Activated naive CD4-positive, alpha-beta T cell treated with anti-CD3 and anti-CD28 coated beads, Interleukin-2, amount 10 ng/mL, durations not matched to agents 7 days and 5 days (primary cell): ENCODE results near the gene ZNF423.

Experiments
- CTCF ChIA-PET: fragments of 350-600 bp; sonication (Branson Sonifier 250); formaldehyde crosslinking; loops from one replicate; lab custom pipeline; 2021; ENCODE audit warnings: antibody characterized with exemption; lab: Charles Lee
- DNase-seq: peaks from one replicate; pipeline ENCODE4 v3.0.0-alpha.2; 2020
- H3K27ac Mint-ChIP-seq: one replicate; pipeline ENCODE4 v1.8.0; 2021; ENCODE audit warnings: mild to moderate bottlenecking, moderate library complexity, mixed read lengths
- H3K27me3 Mint-ChIP-seq: one replicate; pipeline ENCODE4 v1.8.0; 2021; ENCODE audit warnings: mild to moderate bottlenecking, mixed read lengths
- H3K36me3 Mint-ChIP-seq: one replicate; pipeline ENCODE4 v1.8.0; 2021; ENCODE audit warnings: mixed read lengths
- H3K4me1 Mint-ChIP-seq: one replicate; pipeline ENCODE4 v1.8.0; 2021; ENCODE audit warnings: mixed read lengths
- H3K4me3 Mint-ChIP-seq: one replicate; pipeline ENCODE4 v1.8.0; 2021; ENCODE audit warnings: mild to moderate bottlenecking, moderate library complexity, mixed read lengths
- H3K9me3 Mint-ChIP-seq: one replicate; pipeline ENCODE4 v1.8.0; 2021; ENCODE audit warnings: mixed read lengths

Gene ZNF423

DNA sequence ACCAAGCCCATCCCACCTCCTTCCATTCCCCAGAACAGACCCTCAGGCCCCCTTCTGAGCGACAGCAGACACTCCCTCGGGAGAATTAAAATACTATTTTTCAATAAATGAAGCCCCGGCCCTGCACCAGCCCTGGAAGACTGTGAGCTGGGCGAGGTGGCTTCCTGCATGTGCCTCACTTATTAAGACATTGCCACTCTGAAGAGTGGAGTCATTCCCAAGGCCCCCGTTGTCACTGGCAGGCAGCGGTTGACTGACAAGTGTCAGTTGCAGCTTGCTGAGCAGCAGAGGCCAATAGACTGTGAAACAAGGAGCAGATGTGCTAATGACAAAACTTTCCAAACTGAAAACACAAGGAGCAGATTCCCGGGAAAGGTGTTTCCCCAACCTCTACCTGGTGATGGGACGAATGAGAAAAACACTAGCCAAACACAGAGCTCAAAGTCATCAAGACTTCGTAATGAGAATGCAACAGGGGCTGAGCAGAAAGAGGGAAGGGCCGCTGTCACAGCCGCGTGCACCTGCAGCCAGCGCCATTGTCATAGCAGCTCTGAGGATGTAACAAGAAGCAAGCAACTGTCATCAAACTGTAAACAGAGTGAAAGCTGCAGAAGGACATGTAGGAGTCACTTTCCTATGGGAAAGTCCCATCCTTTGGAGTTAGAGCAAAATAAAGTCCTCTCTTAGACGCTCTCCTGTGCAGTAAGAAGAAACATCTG lies 250.2 kb downstream of the ZNF423 start:
- no peak for DNase-seq
- Mint-ChIP-seq H3K36me3 (no peaks in the 10 kb centered on the region), H3K4me3 (no peak overlapping the region), H3K4me1 (no peaks in the 10 kb centered on the region), H3K27me3 (peaks cover 25% of the 10 kb centered on the region), H3K27ac (no peak overlapping the region), H3K9me3 (no peaks in the 10 kb centered on the region)
- CTCF ChIA-PET: interaction anchor here (1.0 kb wide), 1 partner anchor 198 kb away, joined by 3 read pairs; no protein-coding TSS in a partner anchor

DNA sequence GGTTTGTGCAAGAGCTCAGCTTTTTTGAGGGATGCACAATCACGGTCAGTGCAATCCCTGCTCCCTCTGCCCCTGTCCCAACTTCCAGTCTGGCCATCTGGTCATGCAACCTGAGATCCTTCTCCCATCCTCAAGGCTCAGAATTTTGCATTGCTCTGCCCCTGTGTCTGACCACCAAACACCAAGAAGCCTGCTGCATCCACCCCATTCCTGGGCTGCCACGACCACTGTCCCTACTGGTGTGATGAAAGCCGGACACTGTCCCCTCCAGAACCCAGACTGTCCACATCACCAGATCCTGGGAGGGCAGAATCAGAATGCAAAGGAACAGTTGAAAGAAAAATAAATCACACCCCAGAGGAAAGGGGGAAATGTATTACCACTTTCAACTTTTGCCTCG lies 251.3 kb downstream of the ZNF423 start:
- H3K4me3 Mint-ChIP-seq: no peak overlapping the region
- no peaks in the 10 kb centered on the region for H3K4me1 Mint-ChIP-seq
- H3K27me3 Mint-ChIP-seq: peaks cover 24% of the 10 kb centered on the region
- no peak overlapping the region for H3K27ac Mint-ChIP-seq
- no peaks in the 10 kb centered on the region for H3K36me3 Mint-ChIP-seq
- CTCF ChIA-PET: interaction anchor here (1.0 kb wide), 1 partner anchor 196 kb away, joined by 3 read pairs; no protein-coding TSS in a partner anchor
- no peaks in the 10 kb centered on the region for H3K9me3 Mint-ChIP-seq
- no peak for DNase-seq

DNA sequence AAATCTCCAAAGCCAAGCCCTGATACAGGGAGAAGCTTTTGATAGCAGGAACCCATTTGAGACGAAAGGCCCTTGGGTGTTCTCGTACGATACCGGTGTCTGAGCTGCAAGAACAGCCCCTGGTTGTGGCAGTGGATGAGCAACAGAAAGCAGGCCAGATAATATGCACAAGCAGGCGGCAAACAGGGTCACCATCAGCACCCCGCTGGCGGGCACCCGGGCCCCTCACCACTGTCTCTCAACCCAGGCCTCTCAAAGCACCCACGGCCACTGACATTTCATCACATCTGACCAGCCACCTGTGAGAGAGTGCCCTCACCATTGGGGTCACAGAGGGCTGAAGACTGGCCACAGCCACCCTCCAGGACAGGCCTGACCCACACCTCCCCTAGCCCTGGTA lies 252.0 kb downstream of the ZNF423 start:
- H3K27me3 Mint-ChIP-seq: peaks cover 18% of the 10 kb centered on the region
- no peaks in the 10 kb centered on the region for H3K36me3 Mint-ChIP-seq
- H3K4me1 Mint-ChIP-seq: no peaks in the 10 kb centered on the region
- CTCF ChIA-PET: no interaction called here
- H3K4me3 Mint-ChIP-seq: no peak overlapping the region
- no peaks in the 10 kb centered on the region for H3K9me3 Mint-ChIP-seq
- DNase-seq: no peak
- no peak overlapping the region for H3K27ac Mint-ChIP-seq

DNA sequence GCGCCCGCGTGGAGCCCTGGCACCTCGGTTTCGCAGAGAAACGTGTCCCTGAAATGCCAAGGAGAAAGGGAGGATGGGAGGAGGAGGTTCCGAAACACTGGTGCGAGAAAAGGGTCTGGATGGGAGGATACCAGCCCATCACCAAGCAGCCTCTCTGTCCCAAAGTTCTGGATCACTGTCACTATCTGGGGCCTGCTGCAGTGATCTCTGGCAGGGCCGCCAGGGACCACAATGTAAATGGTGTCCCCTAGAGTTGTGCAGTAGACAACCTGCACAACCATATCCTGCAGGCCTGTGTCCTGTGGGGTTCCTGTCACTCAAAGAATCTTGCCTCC lies 253.0 kb downstream of the ZNF423 start:
- no peaks in the 10 kb centered on the region for H3K4me1 Mint-ChIP-seq
- no peaks in the 10 kb centered on the region for H3K36me3 Mint-ChIP-seq
- peaks cover 14% of the 10 kb centered on the region for H3K27me3 Mint-ChIP-seq
- no peak overlapping the region for H3K27ac Mint-ChIP-seq
- CTCF ChIA-PET: no interaction called here
- H3K9me3 Mint-ChIP-seq: no peaks in the 10 kb centered on the region
- DNase-seq: no peak
- H3K4me3 Mint-ChIP-seq: no peak overlapping the region

DNA sequence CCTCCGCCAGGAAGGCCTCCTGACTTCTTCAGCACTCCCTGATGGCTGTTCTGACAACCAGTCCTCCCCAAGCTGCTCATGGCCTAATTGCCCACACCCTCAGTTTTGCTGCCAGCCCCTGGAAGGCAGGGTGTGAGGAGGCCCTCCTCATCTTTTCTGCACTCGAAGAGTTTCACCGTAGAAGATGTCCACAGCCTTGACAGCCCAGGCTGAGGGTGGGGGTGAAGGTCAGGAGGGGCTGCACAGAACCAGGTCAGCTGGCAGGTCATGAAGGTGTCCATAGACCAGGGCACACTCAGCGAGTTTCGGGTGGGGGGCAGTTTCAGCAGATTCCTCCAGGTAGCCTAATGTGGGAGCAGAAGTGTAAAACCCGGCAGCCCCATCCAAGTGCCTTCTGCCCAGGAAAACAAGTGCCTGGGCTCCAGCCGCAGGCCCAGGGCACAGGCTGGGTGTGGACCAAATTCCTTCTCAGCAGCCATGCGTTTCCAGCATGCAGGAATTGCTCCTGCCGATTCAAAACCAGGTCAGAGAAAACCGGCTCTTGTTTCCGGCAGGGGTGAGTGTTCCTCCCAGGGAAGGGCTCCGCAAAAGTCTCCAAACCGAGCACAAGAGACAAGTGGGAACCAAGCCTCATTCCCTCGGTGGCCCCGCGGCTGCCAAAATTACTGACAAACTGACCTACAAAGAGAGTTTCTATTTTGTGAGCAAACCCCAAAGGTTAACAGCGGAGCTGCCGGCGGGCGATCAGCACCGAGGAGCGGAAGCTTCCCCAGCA lies 253.5 kb downstream of the ZNF423 start:
- Mint-ChIP-seq H3K27me3 (peaks cover 14% of the 10 kb centered on the region), H3K36me3 (no peaks in the 10 kb centered on the region), H3K9me3 (no peaks in the 10 kb centered on the region), H3K27ac (no peak overlapping the region), H3K4me1 (no peaks in the 10 kb centered on the region), H3K4me3 (no peak overlapping the region)
- CTCF ChIA-PET: no interaction called here
- no peak for DNase-seq

DNA sequence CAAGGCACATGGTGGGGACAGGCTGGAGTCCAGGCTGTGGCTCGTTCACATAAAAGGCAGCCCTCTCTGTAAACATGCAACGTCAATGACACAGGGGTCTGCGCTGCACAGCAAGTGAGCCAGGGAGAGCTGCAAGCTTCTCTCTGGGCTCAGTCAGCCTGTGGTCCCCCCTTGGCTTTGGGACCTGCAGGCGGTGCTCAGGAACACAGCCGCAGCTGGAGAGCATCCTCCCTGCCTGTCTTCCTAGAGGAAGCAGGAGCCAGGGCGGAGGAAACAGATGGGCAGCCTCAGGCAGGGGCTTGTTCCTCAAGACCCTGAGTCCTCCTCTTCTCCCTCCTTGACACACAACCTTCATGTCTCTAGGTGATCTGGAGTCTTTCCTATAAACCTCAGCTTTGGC lies 254.3 kb downstream of the ZNF423 start:
- Mint-ChIP-seq H3K4me3 (no peak overlapping the region), H3K9me3 (no peaks in the 10 kb centered on the region), H3K27me3 (peaks cover 11% of the 10 kb centered on the region), H3K27ac (no peak overlapping the region), H3K36me3 (no peaks in the 10 kb centered on the region), H3K4me1 (no peaks in the 10 kb centered on the region)
- no peak for DNase-seq
- CTCF ChIA-PET: no interaction called here

DNA sequence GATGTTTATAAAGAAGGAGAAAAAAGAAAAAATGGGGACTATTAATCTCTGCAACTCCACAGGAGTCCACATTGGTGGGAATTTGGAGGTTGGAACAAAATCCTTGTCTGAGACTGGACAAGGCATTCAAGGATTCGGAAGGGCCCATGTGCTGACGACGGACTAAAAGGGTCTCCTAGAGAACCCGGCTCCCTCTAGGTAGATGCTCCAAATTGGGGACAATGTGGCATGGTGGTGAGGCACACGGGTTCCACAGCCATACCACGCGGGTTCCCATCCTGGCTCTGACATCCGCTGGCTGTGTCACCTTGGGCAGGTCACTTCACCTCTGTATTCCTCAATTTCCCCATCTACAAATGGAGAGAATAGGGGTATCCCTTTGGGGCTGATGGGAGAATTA lies 254.9 kb downstream of the ZNF423 start:
- no peak overlapping the region for H3K27ac Mint-ChIP-seq

DNA sequence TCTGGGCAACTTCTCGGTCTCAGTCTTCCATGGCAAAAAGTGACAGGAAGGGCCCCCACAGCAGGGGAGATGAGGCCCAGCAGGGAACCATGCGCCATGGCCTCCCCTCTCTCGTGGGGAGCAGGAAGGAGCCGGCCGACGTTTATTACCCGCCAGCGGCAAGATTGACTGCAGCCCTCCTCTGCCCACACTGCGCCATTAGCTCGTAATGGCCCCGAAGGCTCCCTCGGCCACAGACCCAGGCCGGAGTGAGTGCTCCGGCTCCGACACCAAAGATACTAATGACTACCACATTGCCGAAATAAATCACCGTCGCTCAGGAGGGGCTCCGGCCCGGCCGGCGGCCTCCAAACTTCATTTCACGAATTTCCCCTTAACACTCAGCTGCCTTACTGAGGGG lies 255.4 kb downstream of the ZNF423 start:
- H3K9me3 Mint-ChIP-seq: no peaks in the 10 kb centered on the region
- CTCF ChIA-PET: no interaction called here
- no peak overlapping the region for H3K4me3 Mint-ChIP-seq
- no peak for DNase-seq
- no peaks in the 10 kb centered on the region for H3K36me3 Mint-ChIP-seq
- H3K27ac Mint-ChIP-seq: no peak overlapping the region
- H3K4me1 Mint-ChIP-seq: peaks cover 7% of the 10 kb centered on the region
- H3K27me3 Mint-ChIP-seq: peaks cover 8% of the 10 kb centered on the region

More for the DNA sequence above, 254.9 kb downstream of the ZNF423 start:
- H3K4me1 Mint-ChIP-seq: peaks cover 5% of the 10 kb centered on the region
- DNase-seq: no peak
- CTCF ChIA-PET: no interaction called here
- no peaks in the 10 kb centered on the region for H3K9me3 Mint-ChIP-seq
- no peaks in the 10 kb centered on the region for H3K36me3 Mint-ChIP-seq
- no peak overlapping the region for H3K4me3 Mint-ChIP-seq
- H3K27me3 Mint-ChIP-seq: peaks cover 8% of the 10 kb centered on the region

DNA sequence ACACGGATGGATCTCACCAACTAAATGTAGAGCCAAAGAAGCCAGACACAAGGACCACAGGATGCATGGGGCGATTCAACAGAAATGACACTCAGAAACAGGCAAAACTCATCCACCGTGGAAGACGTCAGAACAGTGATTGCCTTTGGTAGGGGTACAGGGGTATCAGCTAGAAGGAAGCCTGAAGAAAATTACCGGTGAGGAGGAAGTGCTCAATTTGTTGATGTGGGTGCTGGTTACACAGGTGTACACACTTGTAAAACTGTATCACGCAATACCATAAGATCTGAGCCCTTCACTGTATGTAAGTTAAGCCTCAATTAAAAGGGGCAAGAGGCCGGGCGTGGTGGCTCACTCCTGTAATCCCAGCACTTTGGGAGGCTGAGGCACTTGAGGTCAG lies 256.2 kb downstream of the ZNF423 start:
- H3K27ac Mint-ChIP-seq: no peak overlapping the region
- no peak for DNase-seq
- H3K9me3 Mint-ChIP-seq: no peaks in the 10 kb centered on the region
- H3K4me1 Mint-ChIP-seq: peaks cover 11% of the 10 kb centered on the region
- no peaks in the 10 kb centered on the region for H3K36me3 Mint-ChIP-seq
- no peak overlapping the region for H3K4me3 Mint-ChIP-seq
- CTCF ChIA-PET: no interaction called here
- H3K27me3 Mint-ChIP-seq: peaks cover 12% of the 10 kb centered on the region

DNA sequence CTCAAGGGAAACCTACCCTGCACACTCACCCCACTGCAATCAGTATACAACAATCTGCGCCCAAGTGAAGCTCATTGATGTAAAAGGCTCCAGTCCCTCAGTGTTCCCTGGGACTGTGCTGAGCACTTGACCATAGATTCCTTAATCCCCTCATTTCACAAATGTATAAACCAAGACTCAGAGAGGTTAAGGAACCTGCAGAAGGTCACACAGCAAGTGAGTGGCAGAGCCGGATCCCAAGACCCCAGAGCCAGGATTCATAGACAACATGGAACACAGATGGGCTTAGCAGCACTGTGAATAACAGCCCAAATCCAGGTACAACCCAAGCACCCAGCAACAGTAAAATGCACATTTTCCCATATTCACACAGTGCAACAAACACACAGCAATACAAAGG lies 256.6 kb downstream of the ZNF423 start:
- Mint-ChIP-seq H3K9me3 (no peaks in the 10 kb centered on the region), H3K4me3 (no peak overlapping the region), H3K27ac (no peak overlapping the region), H3K27me3 (peaks cover 9% of the 10 kb centered on the region), H3K4me1 (peaks cover 11% of the 10 kb centered on the region), H3K36me3 (no peaks in the 10 kb centered on the region)
- DNase-seq: no peak
- CTCF ChIA-PET: no interaction called here

DNA sequence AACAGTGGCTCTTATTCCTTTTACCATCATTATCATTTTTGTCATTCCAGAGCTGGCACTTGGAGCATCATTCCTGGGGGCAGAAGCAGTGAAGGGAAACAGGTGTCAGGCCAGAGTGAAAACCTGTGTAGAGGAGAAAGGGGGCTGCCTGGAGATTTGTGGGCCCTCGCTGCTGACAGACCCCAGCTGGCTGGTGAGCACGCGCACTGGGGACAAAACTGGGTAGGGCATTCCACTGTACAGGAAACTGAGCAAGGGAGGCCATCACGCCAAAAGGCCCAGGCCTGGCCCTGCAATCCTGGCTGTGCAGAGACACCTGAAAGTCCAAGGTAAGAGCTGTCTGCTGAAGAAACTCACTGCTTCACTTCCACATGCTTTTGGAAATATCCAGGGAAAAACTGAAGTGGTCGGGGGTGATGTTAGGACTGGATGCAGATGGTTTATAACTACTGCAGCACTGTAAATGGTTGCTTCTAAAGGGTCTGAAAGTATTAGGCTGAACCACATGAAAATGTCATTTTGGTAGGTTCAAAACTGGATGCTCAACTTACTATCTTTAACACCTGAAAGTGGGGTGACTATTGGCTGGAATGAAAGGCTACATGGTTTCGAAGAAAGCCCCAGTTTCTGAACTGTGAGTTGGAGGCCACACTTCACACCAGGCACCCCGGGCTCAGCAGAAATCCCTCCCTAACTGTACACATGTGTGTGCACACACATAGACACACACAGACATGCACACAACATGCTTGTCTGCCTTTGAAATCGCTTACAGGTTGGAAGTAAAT lies 257.3 kb downstream of the ZNF423 start:
- no peak for DNase-seq
- CTCF ChIA-PET: interaction anchor here (1.4 kb wide), 1 partner anchor 193 kb away, joined by 3 read pairs; no protein-coding TSS in a partner anchor

DNA sequence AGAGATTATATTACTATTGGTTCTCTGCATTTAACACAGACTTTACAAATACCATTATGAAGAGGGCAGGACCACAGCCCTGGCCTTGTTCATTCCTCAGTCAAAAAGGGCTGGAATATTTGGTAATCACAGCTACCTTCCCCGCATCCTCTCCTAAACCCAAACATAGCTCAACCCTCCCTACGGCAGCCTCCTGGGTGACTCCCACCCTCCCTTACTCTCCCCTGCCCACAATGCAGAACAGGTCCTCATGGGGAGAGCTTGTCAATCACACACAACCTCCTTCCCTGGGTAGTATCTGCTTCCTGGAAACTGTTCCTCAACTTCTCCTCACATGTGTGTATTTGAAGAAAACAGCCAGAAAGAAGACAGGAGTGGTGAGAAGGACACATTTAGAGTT lies 258.1 kb downstream of the ZNF423 start:
- Mint-ChIP-seq H3K36me3 (no peaks in the 10 kb centered on the region), H3K27me3 (peaks cover 21% of the 10 kb centered on the region), H3K4me3 (no peak overlapping the region), H3K27ac (no peak overlapping the region), H3K9me3 (no peaks in the 10 kb centered on the region), H3K4me1 (peaks cover 11% of the 10 kb centered on the region)
- no peak for DNase-seq
- CTCF ChIA-PET: interaction anchor here (1.4 kb wide), 1 partner anchor 192 kb away, joined by 3 read pairs; no protein-coding TSS in a partner anchor

More for the DNA sequence above, 257.3 kb downstream of the ZNF423 start:
- no peaks in the 10 kb centered on the region for H3K36me3 Mint-ChIP-seq
- peaks cover 13% of the 10 kb centered on the region for H3K27me3 Mint-ChIP-seq
- no peak overlapping the region for H3K4me3 Mint-ChIP-seq
- H3K9me3 Mint-ChIP-seq: no peaks in the 10 kb centered on the region
- H3K4me1 Mint-ChIP-seq: peaks cover 11% of the 10 kb centered on the region
- H3K27ac Mint-ChIP-seq: no peak overlapping the region

DNA sequence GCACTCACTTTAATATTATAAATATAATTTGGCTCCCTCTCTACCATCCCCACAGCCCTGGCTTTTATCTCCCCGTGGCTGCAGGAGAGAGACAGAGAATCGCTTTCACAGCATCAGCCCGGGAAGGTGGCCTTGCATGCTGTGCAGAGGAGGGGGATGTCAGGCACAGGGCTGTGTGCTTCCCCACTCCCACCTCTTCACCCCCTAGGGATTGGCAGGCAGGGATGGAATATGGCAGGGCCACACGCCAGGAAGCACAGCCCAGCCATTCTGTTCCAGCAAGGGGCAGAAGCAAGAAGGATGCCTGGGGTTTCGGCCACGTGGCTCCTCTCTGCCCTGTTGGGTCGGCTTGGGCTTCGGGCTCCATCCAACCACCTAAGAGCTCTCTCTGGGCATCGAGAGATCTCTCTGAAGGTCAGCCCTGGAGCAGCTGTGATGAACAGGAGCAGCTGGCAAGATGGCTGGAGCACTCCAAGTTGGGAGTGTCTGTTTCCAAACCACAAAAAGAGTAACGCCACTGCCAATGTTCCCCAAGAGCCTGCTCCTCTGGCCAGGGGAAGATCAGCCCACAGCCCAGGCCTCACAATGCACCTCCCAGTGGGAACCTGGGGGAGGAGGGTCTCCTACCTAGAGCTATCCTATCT lies 259.1 kb downstream of the ZNF423 start:
- H3K4me1 Mint-ChIP-seq: peaks cover 12% of the 10 kb centered on the region
- CTCF ChIA-PET: no interaction called here
- H3K4me3 Mint-ChIP-seq: no peak overlapping the region
- H3K9me3 Mint-ChIP-seq: no peaks in the 10 kb centered on the region
- H3K36me3 Mint-ChIP-seq: no peaks in the 10 kb centered on the region
- no peak overlapping the region for H3K27ac Mint-ChIP-seq
- peaks cover 26% of the 10 kb centered on the region for H3K27me3 Mint-ChIP-seq
- DNase-seq: no peak

DNA sequence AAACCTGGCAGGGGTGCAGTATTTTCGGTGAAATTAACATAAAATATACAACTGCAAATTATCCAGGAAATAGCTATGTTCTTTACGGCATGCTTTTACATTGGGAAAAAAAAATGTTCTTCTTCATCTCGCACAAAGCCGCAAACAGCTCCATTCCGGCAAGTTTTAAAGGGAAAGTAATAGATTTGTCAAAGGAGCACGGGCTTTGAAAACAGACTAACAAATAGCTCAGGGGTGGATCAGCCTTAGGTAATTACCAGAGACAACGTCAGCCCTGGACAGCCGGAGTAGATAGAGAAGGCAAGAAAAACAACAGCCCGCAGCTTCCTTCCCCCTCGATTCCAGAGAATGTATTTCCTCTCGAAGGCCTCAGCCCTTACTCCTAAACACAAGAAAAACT lies 259.8 kb downstream of the ZNF423 start:
- CTCF ChIA-PET: no interaction called here
- Mint-ChIP-seq H3K9me3 (no peaks in the 10 kb centered on the region), H3K4me3 (no peak overlapping the region), H3K4me1 (peaks cover 15% of the 10 kb centered on the region), H3K27me3 (peaks cover 26% of the 10 kb centered on the region), H3K36me3 (no peaks in the 10 kb centered on the region), H3K27ac (no peak overlapping the region)
- no peak for DNase-seq
